ENCODE results near the gene SGTB.
A peak's percentile ranks its signal among the peaks of the same experiment; 100 is the strongest.
"Not testable (repeated sequence)": the region's sequence is repeated elsewhere in the genome, so short reads cannot be mapped to it uniquely, and the experiment has no call there.

Gene SGTB

DNA sequence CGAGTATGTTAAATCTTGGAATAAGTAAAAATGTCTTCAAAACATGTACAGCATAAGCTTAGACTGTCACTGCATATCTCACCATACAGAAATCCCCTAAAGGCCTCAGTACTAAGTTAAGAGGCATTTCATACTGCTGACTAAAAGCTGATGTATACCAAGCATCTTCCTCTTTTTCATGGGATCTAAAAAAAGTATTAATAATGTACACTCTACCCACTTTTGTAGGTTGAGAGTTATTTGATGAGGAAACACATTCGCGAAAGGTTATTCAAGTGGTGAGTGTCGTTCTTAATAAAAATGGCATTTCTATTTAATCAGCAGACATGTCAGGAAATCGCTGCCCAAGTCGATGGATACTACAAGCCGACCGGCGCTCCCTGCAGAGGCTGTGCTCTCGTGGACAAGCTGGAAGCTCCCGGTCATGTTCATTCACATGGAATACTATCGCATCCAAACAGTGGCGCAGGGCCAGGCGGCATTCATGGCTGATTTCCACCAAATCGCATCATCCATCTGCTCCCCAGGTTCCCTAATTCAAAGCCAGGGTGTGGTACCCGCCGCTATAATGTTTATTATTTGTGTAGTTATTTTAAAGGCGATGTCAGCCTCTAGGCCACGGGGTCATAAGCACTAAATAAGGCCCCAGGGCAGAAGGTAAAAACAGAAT, 724 bp downstream of the SGTB start:
- peak overlapping the region; percentile 87 for H3K27ac Mint-ChIP-seq
- no peak for DNase-seq
- H3K4me1 Mint-ChIP-seq = peaks cover 8 to 17% of the 10 kb centered on the region in 2 donors
- peaks cover 7 to 11% of the 10 kb centered on the region in 2 donors for H3K36me3 Mint-ChIP-seq
- no peaks in the 10 kb centered on the region for H3K9me3 Mint-ChIP-seq
- peak overlapping the region; percentile 83 for H3K4me3 Mint-ChIP-seq
- peak; percentile 74 for ATAC-seq (replicated peaks)
- no peaks in the 10 kb centered on the region for H3K27me3 Mint-ChIP-seq

GRCh38 chr5:65718576-65719310, 3.2 kb downstream of the SGTB start:
- Mint-ChIP-seq H3K4me3 (no peak overlapping the region), H3K4me1 (peaks cover 10 to 11% of the 10 kb centered on the region in 2 donors), H3K27ac (no peak overlapping the region), H3K27me3 (no peaks in the 10 kb centered on the region), H3K36me3 (peaks cover 12 to 15% of the 10 kb centered on the region in 2 donors), H3K9me3 (no peaks in the 10 kb centered on the region)
- ATAC-seq (replicated peaks) = no peak
- no peak for DNase-seq

DNA sequence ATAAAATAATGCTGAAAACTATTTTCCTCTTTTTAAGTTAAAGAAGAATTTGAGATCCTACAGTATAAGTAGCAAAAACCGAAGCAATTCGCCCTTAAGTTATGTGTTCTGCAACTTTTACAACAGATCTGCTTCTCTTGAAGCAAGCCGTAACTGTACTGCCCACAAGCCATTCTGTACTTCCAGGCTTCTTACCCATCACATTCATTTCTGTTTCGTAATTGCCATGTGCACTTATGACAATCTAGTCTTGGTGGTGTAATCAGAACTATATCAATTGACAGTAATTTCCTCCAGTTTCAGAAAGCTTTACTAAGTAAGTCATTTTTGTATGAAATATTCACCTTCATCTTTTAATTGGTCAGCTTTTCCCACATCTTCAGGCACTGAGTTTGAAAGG, 13.8 kb downstream of the SGTB start:
- Mint-ChIP-seq H3K4me1 (peaks cover 0 to under 1% of the 10 kb centered on the region in 2 donors), H3K36me3 (peaks cover 21 to 27% of the 10 kb centered on the region in 2 donors), H3K4me3 (no peak overlapping the region), H3K9me3 (no peaks in the 10 kb centered on the region), H3K27me3 (no peaks in the 10 kb centered on the region), H3K27ac (no peak overlapping the region)
- ATAC-seq (replicated peaks) = no peak
- no peak for DNase-seq

DNA sequence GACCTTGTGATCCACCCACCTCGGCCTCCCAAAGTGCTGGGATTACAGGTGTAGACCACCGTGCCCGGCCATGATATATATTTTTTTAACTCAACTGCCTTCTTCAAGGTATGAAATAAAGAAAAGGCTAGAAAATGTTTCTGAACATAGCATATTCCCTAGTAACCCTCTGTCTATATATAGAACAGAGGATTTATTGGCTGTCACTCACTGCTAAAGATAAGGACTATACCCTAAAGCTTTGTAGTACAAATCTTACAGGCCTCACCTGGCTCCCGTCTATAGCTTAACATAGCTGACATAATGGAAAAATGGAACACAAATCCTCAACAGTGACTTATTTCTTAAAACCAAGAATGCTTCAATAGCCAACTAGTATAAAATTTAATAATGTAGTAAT, 14.2 kb downstream of the SGTB start:
- Mint-ChIP-seq H3K9me3 (no peaks in the 10 kb centered on the region), H3K27me3 (no peaks in the 10 kb centered on the region), H3K4me1 (no peaks in the 10 kb centered on the region), H3K27ac (no peak overlapping the region), H3K36me3 (peaks cover 20 to 25% of the 10 kb centered on the region in 2 donors), H3K4me3 (no peak overlapping the region)
- DNase-seq (no peak), ATAC-seq (replicated peaks) (no peak)

DNA sequence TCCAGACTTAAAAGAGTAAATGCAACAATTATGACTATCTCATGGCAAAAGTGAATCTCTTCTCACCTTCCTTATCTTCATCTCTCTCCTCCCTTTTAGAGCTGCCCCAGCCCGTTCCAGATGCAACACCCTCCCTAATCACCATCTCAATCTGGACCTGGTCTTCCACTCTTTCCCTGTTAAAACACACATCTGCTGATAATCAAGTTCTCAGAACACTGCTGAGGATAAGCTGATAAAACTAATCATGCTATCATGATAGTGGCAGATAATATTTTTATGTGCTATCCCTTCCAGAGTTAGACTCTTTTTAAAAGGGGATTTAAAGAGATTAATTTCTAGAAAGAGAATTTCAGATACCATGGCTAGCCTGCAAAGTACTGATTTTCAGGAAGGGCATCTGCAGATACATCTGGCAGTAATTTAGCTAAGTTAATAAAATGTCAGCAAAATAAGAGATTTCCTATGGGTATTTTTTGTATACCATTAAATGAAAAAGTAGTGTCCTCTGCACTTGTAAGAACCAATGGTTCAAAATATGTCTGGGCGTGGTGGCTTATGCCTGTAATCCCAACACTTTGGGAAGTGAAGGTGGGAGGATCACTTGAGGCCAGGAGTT, 17.2 kb downstream of the SGTB start:
- H3K9me3 Mint-ChIP-seq = no peaks in the 10 kb centered on the region
- peaks cover 21 to 25% of the 10 kb centered on the region in 2 donors for H3K36me3 Mint-ChIP-seq
- no peak for ATAC-seq (replicated peaks)

GRCh38 chr5:65702036-65702435, 19.9 kb downstream of the SGTB start:
- Mint-ChIP-seq H3K9me3 (no peaks in the 10 kb centered on the region), H3K4me1 (peaks cover 5 to 9% of the 10 kb centered on the region in 2 donors), H3K4me3 (no peak overlapping the region), H3K27ac (no peak overlapping the region), H3K36me3 (peaks cover 32 to 40% of the 10 kb centered on the region in 2 donors), H3K27me3 (no peaks in the 10 kb centered on the region)
- DNase-seq (no peak), ATAC-seq (replicated peaks) (no peak)

More for the DNA sequence above, 17.2 kb downstream of the SGTB start:
- no peak overlapping the region for H3K4me3 Mint-ChIP-seq
- DNase-seq = no peak
- H3K4me1 Mint-ChIP-seq = peaks cover 0 to 1% of the 10 kb centered on the region in 2 donors
- H3K27me3 Mint-ChIP-seq = no peaks in the 10 kb centered on the region
- H3K27ac Mint-ChIP-seq = no peak overlapping the region

DNA sequence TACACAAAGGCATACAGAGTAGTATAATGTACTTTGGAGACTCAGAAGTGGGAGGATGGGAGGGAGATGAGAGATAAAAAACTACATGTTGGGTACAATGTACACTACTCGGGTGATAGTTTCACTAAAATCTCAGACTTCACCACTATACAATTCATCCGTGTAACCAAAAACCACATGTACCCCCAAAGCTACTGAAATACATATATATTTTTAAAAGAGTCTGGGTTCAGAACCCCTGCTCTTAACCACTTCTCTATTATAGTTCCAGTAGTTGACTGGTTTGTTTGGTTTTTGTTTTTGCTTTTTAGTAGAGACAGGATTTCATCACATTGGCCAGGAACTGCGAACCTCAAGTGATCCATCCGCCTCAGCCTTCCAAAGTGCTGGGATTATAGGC, 22.6 kb downstream of the SGTB start:
- Mint-ChIP-seq H3K4me3 (no peak overlapping the region), H3K36me3 (peaks cover 26 to 31% of the 10 kb centered on the region in 2 donors), H3K27ac (no peak overlapping the region), H3K27me3 (no peaks in the 10 kb centered on the region), H3K4me1 (peaks cover 5 to 9% of the 10 kb centered on the region in 2 donors), H3K9me3 (no peaks in the 10 kb centered on the region)
- no peak for DNase-seq
- ATAC-seq (replicated peaks) = peak; percentile 24 to 42

DNA sequence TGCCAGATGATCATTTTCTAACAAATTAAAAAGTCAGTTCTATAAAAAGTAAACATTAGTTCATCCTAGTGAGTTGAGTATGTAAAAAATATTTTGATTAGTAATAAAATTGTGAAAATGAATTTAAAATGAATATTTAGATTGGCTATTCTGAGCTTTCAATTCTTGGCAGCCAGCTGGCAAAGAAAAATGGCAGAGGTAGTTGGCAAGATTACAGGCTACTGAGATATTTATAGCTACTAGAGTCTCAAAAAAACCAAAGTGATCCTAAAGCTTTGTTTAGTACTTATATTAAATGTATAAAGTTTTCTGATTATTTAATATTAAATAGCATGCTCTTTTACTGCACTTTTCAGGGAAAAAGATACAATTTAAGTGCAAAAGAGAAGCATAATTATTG, 25.0 kb downstream of the SGTB start:
- Mint-ChIP-seq H3K36me3 (peaks cover 31 to 37% of the 10 kb centered on the region in 2 donors), H3K9me3 (no peaks in the 10 kb centered on the region), H3K27me3 (no peaks in the 10 kb centered on the region), H3K27ac (no peak overlapping the region), H3K4me1 (peaks cover 12 to 18% of the 10 kb centered on the region in 2 donors), H3K4me3 (no peak overlapping the region)
- DNase-seq = no peak
- no peak for ATAC-seq (replicated peaks)

DNA sequence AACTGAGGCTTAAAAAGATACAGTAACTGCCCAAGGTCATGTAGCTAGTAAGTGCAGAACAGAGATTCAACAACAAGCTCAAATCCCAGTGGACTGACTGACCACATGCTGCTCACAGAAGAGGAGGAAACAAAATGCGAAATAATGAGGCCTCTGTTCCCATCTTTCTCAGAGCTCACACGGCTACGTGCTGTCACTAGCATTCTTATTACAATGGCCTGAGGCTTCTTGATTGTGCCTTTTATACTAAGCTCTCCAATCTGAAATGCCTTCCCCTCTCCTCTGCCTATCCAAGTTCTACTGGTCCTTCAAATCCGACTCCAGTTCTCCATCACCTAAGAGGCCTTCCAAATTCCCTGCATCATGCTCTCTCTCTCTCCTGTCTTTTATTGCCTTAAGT, 26.0 kb downstream of the SGTB start:
- no peak for DNase-seq
- Mint-ChIP-seq H3K27ac (no peak overlapping the region), H3K36me3 (peaks cover 31 to 39% of the 10 kb centered on the region in 2 donors), H3K4me3 (no peak overlapping the region), H3K4me1 (peaks cover 12 to 18% of the 10 kb centered on the region in 2 donors), H3K27me3 (no peaks in the 10 kb centered on the region), H3K9me3 (no peaks in the 10 kb centered on the region)
- ATAC-seq (replicated peaks) = peak; percentile 28 to 35

DNA sequence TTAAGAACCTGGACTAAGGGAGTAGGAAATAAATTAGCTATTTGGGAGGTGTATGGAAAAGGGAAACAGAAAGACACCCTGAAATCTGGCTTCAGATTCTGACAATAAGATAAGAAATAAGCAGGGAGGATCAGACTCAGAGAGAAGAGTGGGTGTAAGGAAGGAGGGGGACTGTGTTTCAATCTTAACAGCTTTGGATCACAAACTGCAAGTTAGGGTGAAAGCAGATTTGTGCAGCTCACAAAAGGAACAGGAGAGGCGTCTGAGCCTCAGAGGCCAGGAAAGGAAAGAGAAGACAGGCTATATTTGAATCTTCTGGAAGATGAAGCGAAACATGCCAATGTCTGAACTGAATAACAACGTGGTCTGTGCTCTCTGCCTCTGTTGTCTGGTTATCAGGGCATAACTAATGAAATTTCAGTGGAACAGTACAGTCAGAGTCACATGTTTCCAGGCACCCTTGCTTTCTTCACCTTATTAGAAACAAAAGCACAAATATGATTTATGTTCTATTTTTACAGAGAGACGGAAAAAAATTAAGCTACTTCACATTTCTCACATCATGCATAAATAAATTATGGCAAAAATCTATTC, 26.6 kb downstream of the SGTB start:
- H3K36me3 Mint-ChIP-seq = peaks cover 35 to 44% of the 10 kb centered on the region in 2 donors
- no peak overlapping the region for H3K4me3 Mint-ChIP-seq
- H3K9me3 Mint-ChIP-seq = no peaks in the 10 kb centered on the region
- no peaks in the 10 kb centered on the region for H3K27me3 Mint-ChIP-seq
- ATAC-seq (replicated peaks) (peak; percentile 96 to 97), DNase-seq (peak; percentile 18)
- no peak overlapping the region for H3K27ac Mint-ChIP-seq
- peaks cover 12 to 18% of the 10 kb centered on the region in 2 donors for H3K4me1 Mint-ChIP-seq

DNA sequence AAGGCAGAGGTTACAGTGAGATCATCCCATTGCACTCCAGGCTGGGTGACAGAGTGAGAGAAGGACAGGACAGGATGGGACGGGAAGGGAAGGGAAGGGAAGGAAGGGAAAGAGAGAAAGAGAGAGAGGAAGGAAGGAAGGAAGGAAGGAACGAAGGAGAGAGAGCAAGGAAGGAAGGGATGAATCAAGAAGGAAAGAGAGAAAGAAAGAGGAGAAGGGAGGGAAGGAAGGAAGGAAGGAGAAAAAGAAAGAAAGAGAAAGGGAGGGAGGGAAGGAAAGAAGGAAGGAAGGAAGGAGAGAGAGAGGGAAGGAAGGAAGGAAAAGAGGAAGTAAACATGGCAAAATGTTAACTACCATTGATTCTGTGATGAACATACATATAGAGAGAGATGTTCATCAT, 28.8 kb downstream of the SGTB start:
- H3K9me3 Mint-ChIP-seq = no peaks in the 10 kb centered on the region

DNA sequence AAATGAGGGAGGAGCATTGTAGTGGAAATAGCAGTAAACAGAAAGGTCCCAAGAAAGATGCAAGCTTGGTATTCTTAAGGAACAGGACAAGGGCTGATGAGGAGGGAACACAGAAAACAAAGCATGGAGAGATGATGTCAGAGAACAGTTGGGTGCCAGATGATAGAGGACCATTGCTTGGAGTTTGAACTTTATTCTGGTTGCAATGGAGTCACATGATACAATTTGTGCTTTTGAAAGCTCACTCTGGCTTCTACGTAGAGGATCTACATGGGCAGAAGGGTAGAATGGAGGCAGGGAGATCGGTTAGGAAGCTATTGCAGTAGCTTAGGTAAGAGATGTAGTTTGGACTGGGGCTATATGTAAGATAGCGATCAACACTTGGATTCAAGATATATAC, 39.8 kb downstream of the SGTB start:
- Mint-ChIP-seq H3K27ac (no peak overlapping the region), H3K27me3 (no peaks in the 10 kb centered on the region), H3K36me3 (peaks cover 61 to 84% of the 10 kb centered on the region in 2 donors), H3K4me3 (no peak overlapping the region), H3K4me1 (peaks cover 2 to 20% of the 10 kb centered on the region in 2 donors), H3K9me3 (peaks cover 0 to 2% of the 10 kb centered on the region in 2 donors)
- ATAC-seq (replicated peaks) = no peak
- no peak for DNase-seq

More for the DNA sequence above, 28.8 kb downstream of the SGTB start:
- Mint-ChIP-seq H3K27ac (peak overlapping the region; percentile 33), H3K27me3 (no peaks in the 10 kb centered on the region), H3K36me3 (peaks cover 21 to 31% of the 10 kb centered on the region in 2 donors), H3K4me1 (peaks cover 7 to 13% of the 10 kb centered on the region in 2 donors), H3K4me3 (no peak overlapping the region)
- DNase-seq = no peak
- no peak for ATAC-seq (replicated peaks)

DNA sequence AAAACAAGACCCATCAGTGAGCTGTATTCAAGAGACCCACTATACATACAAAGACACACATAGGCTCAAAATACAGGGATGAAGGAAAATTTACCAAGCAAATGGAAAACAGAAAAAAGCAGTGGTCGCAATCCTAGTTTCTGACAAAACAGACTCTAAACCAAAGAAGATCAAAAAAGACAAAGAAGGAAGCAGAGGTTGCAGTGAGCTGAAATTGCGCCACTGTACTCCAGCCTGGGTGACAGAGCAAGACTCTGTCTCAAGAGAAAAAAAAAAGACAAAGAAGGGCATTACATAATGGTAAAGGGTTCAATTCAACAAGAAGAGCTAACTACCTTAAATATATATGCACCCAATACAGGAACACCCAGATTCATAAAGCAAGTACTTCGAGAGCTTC, 45.9 kb downstream of the SGTB start:
- H3K27me3 Mint-ChIP-seq; ATAC-seq (replicated peaks); H3K27ac Mint-ChIP-seq; H3K4me3 Mint-ChIP-seq; H3K9me3 Mint-ChIP-seq; DNase-seq; H3K4me1 Mint-ChIP-seq: not testable (repeated sequence)
- H3K36me3 Mint-ChIP-seq = peaks cover 54 to 74% of the 10 kb centered on the region in 2 donors

DNA sequence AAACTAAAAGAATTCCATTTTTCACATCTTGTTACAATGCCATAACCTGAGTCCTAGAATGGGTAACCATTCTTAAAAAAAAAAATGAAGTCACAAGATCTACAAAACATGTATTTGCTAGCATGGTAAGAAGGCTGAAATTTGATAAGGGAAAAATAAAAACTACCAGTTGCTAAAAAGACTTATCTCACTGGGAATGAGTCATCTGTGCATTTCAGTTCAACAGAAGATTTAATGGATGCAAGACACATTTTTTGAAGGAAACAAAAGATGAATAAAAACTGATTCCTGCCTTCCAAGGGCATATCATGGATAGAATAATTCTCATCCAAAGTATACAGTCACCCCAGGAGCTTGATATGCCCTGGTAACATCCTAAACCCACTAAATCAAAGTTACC, 47.2 kb downstream of the SGTB start:
- H3K36me3 Mint-ChIP-seq = peaks cover 48 to 66% of the 10 kb centered on the region in 2 donors
- H3K4me1 Mint-ChIP-seq = peaks cover 3 to 6% of the 10 kb centered on the region in 2 donors
- no peak overlapping the region for H3K4me3 Mint-ChIP-seq

More for the DNA sequence above, 47.2 kb downstream of the SGTB start:
- ATAC-seq (replicated peaks) (no peak), DNase-seq (no peak)
- H3K9me3 Mint-ChIP-seq = no peaks in the 10 kb centered on the region
- no peak overlapping the region for H3K27ac Mint-ChIP-seq
- no peaks in the 10 kb centered on the region for H3K27me3 Mint-ChIP-seq
